GM21526 (cell line): ENCODE results near the gene WLS.

Experiments used
- ATAC-seq: cut with Tn5 transposase; IDR thresholded peaks from one replicate; pipeline ENCODE4 v1.9.1; 2021; ENCODE audit warnings: moderate library complexity; ENCODE audit not compliant: unreplicated experiment, low FRiP score

Gene WLS

DNA sequence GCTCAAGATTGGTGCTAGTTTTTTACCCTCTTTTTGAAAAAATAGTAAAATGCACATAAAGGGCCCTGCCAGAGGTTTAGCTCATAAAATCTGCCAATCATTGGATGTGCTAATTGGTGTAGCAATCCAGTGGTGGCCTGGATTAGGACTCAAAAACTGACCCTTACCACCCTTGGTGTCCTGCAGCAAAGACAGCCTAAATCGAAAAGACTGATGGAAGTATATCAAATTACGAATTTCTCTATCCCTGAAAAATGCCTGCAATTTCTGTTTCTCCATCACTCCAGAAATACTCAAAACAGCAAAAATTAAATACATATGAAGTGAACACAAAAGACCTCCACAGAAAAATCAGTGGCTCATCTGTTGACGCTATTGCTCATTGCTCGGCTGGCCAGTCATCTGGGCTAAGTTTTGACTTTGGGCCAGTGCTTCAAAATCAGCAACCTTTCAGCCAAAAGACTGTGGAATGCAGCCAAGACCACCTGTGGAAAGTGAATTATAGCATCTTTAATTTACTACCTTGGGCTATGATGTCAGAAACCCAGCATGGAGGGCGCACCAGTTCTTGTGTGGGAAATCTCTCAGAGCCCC is 30.0 kb downstream of the WLS start:
- ATAC-seq: no peak

DNA sequence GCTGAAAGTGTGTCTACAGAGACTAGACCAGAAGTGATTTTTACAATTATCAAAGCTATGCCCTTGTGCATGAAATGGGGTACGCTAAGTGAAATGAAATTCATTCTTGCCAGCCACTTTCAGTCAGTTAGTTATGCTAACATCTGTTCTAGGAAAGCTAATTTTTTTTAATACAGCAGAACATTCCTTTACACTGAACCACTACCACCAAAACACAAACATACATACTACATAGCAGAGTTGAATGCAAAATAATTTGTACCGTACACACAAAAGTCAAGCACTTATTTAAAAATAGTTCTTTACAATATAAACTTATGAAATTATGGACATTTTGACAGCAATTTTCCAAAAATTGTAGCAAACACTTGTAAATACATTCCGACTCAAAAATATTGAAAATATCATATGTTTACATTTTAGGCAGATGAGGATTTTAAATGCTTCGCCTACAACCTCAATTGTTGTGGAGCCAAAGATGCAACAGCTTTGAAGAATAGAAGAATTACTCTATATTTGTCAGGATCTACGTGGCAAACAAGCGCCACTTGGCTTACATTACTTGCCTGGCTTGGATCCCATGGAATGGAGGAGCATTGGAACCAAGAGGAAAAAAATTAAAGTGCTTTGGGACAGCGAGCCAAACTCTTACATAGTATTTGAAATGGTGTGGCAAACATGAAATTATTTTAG is 30.6 kb downstream of the WLS start:
- no peak for ATAC-seq

DNA sequence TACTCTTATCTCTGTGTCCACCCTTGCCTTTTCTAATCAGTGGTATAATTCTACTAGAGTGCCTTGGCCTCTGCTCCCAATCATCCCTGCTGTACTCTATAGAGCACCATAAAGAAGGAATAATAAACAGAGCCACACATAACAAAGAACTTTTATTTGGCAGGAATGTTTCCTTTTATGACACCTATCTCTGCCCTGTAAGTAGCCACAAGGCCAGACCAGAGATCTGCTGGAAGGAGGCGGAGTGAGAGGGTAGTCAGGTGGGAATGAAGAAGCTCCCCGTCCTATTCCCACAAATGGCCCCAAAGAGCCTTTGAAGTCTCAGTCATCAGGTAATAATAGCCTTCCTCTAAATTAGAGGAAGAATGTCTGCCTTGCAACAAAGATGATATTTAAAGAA is 32.7 kb downstream of the WLS start:
- no peak for ATAC-seq

DNA sequence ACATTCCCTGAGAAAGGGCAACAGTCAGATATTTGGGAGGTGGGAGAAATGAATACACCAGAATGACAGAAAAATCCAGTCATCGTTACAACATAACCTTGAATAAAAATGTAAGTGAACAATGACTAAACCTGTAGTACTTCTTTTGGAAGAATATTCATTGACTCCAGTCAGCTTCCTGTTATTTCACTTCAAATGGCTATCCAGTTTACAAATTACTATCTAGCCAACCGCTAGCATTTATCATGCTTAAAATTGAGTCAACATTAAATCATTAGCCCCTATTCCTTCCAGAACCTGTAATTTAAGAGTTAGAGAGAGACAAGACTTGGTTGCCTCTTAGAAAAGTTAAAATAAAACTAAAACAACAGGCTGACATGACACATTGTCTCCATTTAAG is 33.6 kb downstream of the WLS start:
- ATAC-seq: no peak

DNA sequence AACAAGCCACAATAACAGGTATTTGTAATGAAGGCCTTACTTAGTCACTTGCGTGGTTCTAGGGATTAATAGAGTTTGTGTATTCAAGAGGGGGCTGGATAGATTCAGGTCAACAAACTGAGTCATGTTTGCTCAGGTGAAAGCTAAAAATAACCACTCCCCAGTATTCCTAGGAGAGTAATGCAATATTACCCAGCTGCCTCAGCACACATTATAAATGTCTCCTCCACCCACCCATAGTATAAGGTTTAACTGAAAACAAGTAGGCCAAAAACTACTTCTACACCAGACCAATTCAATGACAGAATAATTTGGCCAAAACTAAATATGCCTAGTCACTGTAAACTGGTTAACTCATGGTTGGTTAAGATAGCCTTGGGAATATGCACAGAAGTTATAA is 34.4 kb downstream of the WLS start:
- no peak for ATAC-seq

DNA sequence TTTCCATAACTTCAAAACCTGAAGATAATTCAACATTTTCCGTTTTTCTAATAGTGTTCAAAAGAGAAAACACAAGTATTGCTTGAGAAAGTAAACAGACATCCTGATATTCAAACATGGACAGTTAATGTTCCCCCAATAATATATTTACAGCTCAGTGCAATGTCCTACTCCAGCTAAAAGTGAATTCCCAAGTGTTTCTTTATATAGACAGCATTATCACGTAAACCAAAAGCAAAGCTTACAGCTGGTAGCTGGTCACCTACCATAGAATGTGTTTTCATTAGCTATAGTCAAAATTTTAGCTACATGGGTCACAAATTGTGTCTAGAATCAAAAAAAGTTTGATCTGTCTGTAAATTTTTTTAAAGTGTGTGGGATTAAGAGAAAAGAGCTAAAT is 34.9 kb downstream of the WLS start:
- ATAC-seq: no peak

DNA sequence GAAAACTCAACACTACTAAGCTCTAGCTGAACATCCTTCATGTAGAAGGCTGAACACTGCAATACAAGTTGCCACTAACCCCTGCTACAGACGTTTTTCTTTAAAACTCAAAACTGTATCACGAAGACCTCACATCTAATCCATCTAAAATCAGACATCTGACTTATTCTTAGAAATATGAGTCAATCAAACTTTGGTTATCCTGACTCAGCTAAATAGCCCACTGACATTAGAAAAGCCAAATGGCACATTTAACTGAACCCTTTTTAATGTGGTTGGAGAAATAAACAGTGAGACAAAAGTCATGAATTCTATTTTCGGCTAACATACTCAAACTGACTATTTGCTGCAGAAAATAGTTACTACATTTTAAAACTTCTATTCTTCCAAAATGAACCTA is 35.6 kb downstream of the WLS start:
- ATAC-seq: no peak

DNA sequence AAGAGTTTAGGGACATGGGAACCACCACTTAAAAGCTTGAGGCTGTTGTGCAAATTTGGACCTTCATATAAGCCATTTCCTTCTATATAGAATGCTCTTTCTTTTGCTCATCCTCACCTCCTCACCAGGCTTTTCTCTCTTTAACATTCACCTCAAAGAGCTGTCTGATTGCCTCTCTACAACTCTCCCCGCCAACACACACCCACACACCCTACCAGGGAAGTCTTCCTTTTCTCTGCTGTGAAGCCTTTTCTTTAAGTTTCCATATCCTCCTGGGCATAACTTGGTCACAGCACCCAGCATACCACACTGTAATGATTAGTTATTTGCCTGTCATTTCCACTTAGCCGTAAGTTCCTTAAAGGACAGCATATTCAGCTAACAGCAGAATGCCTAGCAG is 40.6 kb downstream of the WLS start:
- no peak for ATAC-seq

DNA sequence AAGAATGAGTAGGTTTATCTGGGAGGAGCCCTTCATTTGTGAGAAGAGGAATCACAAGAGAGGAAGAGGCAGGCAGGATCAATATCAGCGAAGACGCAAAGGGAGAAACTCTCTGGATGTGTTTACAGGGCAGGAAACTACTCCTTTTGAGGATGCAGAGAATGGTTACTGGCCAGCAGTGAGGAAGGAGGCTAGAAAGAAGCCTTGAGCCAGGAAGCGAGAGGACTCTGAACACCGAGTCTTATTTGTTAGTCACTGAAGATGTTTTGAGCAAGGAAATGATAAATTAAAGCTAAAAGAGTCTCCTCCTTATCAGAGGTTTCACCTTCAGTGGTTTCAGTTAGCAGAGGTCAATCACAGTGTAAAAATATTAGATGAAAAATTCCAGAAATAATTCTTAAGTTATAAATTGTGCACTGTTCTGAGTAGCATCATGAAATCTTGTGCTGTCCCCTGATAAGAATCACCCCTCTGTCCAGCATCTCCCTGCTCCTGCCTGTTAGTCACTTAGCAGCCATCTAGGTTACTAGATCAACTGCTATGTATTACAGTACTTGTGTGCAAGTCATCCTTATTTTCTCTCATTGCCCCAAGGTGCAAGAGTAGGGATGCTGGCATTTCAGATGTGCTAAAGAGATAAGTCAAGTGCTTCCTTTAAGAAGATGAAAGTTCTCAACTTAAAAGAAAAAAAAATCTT is 43.5 kb downstream of the WLS start:
- no peak for ATAC-seq

DNA sequence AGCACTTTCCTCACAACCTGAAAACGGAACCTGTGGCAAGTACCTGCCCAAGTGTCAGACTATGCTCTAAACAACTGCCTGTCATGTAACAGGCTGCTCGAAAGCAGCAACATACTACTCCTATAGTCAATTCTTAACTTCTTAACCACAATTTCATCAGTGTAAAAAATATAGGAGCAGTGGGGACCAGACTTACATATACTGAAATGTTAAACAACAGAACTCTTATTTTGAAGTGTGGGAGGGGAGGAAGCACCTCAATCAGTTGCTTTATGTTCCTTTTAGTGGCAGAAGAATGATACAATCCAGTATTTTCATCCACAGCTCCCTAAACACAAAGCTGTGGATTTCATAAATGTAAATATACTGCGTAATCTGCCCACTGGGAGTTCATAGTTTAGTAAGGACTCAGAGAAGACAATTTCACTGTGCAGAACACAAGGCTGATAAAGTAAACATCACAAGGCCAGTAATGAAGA is 44.2 kb downstream of the WLS start:
- ATAC-seq: no peak

DNA sequence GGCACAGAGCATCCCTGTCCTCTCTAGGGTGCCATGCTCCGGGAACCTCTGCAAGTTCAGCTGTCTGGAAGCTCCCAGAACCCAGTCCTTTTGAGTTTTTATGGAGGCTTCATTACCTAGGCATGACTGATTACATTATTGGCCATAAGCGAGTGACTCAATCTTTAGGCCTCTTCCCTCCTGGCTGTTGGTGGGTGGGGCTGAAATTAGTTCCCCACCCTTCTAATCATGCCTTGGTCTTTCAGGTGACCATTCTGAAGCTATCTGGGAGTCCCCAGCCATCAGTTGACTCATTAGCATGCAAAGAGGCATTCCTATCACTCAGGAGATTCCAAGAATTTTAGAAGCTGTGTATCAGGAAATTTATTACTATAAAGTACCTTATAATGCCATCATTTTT is 46.6 kb downstream of the WLS start:
- ATAC-seq: no peak

DNA sequence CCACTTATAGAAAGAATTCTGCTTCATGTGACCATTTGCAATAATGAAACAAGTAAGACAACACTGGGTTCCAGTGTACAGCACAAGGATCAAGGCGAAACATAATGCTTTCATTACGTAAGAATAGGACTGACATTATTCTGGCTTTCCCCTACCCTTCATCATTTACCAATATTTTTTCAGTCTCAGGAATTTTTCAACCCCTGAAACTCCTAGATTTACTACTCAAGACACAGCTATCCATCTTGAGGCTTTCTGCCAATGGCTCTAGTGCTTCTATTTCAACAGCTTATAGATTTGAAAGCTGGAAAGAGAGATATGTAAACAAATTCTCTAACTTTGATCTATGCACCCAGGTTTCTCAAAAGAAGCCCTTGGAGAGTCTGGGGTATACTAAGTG is 48.4 kb downstream of the WLS start:
- no peak for ATAC-seq

DNA sequence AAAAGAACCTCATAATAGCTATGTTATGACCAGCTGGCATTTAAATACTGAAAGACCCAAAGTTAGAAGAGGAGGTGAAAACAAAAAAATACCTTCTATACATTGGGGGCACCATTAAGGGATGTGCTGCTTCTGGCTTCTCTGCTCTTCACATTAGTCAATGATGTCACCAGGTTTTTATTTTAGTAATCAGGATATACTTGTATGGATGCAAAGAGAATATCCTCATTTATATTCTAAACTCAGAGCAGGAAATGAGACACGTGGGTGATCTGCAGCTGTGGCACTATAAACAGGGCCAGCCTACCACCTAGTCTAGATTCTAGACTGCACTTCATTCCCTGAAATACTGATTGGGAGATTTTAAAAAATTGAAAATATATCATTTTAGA is 51.2 kb downstream of the WLS start:
- ATAC-seq: no peak

DNA sequence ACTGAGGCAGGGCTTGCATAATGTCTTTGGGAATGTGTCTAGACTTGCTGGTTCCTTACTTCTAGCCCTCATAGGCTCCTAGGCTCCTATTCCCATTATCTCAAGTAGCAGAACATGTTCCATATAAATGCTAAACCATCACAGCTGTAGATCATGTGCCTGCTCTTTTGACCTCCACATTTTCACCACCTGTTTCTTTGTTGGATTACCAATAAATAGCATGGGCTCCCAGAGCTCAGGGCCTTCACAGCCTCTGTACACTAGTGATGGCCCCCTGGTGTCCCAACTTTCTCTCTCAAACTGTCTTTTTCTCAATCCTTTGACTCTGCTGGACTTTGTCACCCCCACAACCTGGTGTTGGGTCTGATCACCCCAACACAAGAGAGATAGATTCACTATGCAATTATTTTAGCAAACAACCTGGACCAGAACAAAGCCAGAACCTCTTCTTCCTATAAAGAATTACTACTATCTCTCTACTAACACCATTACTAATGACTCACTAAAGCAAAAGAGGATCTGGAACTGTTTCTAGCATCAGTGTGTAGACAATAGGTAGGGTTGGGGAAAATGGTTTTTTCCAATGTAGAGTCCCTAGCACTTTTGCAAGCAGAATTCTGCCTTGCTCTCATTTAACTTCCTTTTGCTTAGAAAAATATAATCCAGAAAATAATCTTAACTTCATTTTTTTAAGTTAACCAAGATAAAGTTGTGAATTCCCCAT is 51.7 kb downstream of the WLS start:
- ATAC-seq: peak; percentile 49

DNA sequence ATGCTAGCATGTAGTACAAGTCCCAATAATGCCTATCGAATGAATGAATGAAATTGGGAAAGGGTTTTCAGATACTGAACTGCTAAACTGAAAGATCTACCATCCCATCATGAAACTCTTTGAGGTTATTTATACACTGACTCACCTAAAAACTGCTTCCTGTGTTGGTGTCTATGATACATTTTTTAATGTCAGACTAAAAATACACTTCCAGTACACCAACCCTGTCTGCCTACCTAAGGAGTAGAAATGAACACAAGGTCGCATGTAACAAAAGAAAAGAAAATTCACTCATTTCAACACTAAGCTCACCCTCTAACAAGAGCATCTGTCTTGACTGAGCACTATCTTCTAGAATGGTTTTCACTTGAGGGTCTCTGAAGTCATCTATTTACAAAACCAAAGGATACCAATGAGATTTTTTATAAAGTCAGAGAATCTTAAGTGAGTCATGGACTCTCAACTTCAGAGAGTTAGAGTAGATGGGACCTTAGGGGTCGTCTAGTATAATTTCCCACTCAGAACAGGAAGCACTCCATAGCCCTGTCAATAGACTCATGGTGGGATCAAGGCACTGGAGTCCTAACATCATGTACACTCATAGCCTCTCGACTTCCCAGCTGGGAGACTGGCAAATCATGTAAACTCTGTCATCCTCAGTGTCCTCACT is 53.4 kb downstream of the WLS start:
- ATAC-seq: peak; percentile 73

DNA sequence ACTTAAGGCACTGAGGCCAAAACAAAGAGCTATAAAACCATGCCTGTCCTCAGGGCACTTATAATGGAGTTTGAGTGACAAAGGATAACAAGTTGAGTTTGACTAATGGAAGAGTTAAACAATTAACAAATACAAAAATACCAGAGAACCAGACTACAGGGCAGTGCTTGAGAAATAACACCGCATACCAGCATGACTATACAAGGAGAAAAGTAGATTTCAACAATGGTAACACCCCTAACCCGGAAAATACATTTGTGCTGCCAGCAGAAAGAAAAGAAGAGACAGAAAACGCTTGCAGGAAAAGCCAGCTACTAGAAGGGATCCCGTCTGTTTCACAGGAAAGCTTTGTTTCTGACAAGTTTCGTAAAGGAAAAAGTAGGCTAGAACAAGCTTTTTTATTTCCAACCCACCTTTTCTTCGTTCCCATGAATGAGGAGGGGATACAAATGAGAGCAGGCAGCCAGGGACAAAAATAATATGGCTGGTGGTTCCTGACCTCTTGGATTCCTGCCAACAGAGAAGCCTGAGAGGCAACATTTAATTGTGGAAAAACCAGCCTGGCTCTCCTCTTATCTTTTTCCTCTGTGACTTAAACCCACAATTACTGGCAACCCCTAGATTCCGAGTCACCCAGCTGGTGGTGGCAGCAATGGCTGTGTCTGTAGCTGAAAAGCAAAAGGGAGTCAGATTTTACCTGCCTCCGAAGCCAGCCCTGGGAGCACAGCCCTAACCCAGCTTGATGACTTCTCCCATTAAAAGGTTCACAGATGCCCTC is 56.5 kb downstream of the WLS start:
- no peak for ATAC-seq

DNA sequence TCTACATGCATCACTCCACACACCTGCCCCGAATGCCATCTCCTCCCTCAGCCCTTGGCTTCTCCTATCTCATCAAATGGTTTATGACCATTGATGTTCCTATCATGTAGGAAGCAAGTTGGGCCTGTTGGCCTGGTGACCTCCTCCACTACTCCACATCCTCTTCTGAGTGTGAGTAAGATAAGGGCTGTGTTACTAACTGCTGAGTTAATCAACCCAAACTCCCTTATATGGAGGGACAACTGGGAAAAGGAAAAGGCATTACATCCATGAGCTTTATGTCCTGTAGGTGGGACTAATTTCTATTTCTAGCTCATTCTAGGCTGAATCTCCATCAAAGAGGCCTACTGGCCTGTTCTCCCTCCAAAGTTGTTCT is 57.6 kb downstream of the WLS start:
- no peak for ATAC-seq

DNA sequence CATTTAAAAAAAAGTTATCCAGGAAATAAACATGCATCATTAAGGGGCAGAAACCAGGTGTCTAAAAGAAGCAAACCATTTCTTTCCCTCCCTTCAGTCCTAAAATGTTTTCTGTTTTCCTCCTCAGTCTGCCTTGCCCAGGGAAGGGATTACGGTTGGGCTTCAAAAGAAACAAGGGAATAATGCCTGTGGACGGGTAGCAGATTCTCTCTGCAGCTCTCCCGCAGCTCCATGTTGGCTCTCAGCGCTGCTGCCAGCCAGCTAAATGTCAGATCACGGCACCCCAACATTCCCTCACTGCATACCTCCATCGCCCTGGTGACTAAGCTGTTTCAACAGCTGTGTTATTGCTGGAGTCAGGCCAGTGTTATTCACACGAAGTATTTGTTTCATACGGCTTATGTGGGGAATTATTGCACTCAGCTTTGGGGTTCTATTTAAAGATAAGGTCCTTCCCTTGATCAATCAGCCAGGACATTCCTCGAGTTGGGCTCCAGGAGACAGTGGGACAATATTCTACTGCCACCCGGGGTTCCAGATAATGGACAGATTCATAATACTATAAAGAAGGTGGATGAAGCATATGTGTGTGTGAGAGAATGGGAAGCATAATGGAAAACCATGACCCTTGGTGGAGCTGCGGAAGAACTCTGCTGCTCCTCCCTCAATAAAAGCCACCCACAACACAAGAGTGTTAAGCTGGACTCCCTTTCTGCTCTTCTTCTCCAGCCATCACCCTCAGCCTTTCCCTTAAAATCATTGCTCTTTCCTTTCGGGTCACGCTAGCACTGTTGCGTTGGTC is 58.2 kb downstream of the WLS start:
- ATAC-seq: no peak

DNA sequence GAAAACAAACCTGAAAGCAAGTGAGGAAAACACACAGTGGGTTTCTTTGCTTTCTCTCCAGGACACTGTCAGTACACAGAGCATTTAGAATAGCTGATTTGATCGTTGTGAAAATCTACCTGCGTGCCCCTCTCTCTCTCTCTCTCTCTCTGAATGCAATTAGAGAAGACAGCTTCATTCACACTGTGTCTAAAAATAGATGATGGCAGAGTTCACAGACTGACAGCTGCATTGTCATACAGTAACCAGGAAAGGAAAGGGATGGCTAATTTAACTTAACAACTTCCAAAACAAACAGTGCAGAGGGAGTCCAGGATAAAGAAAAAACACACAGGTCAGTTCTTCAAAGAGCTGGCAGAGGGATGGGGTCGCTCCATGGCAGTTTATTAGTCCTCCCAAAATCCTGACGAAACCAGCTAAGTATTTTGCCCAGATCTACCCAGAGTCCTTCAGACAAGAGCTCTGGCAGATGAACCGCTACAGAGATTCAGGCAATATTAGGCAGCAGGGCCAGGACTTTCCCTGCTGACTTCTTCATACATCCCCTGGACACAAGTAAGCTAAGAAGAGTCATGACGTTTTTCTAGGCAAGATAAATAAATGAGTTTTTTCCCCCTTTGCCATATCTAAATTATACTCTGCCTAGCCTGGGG is 58.9 kb downstream of the WLS start:
- ATAC-seq: no peak
